HEK293T (cell line): ENCODE data around the gene FDX1.

Experiments
- FOXA1 ChIP-seq: fragments of 450-650 bp; IDR thresholded peaks from 2 replicates; pipeline ENCODE4 v1.6.1; 2016; ENCODE audit warnings: mild to moderate bottlenecking
- FOXM1 ChIP-seq: fragments of 450-650 bp; IDR thresholded peaks from 2 replicates; pipeline ENCODE4 v1.6.1; 2017; ENCODE audit warnings: mild to moderate bottlenecking, borderline replicate concordance
- HDGF ChIP-seq: fragments of 450-650 bp; IDR thresholded peaks from 2 replicates; pipeline ENCODE4 v1.6.1; 2017; ENCODE audit warnings: antibody characterized with exemption, borderline replicate concordance
- L3MBTL2 ChIP-seq: fragments of 450-650 bp; conservative IDR thresholded peaks from 2 replicates; pipeline ENCODE4 v1.6.1; 2016; ENCODE audit warnings: mild to moderate bottlenecking
- NFRKB ChIP-seq: fragments of 450-650 bp; IDR thresholded peaks from 2 replicates; pipeline ENCODE4 v1.6.1; 2016; ENCODE audit warnings: mild to moderate bottlenecking, moderate library complexity
- SP1 ChIP-seq: fragments of 450-650 bp; IDR thresholded peaks from 2 replicates; pipeline ENCODE4 v1.6.1; 2017
- ZNF384 ChIP-seq: fragments of 450-650 bp; IDR thresholded peaks from 2 replicates; pipeline ENCODE4 v1.6.1; 2016

GRCh38 chr11:110512026-110512425 lies 82.3 kb downstream of the FDX1 start:
- TF ChIP-seq NFRKB (no peak), ZNF384 (no peak), FOXA1 (no peak), SP1 (no peak), L3MBTL2 (no peak), FOXM1 (no peak), HDGF (no peak)
